ENCODE measurements around the gene IL17A. TPM values are rescaled to one million over a fixed set of nuclear protein-coding genes. Genes with fewer than 3 reads are reported as not detected.

The IL17A gene
- total RNA-seq = not detected

DNA sequence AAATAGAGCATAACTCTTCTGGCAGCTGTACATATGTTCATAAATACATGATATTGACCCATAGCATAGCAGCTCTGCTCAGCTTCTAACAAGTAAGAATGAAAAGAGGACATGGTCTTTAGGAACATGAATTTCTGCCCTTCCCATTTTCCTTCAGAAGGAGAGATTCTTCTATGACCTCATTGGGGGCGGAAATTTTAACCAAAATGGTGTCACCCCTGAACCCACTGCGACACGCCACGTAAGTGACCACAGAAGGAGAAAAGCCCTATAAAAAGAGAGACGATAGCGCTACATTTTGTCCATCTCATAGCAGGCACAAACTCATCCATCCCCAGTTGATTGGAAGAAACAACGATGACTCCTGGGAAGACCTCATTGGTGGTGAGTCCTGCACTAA, at the start of gene IL17A:
IL17A (plus strand) TSS at position 301 of the 400 bp plus-strand sequence; CDS start at position 358, 57 bp downstream.
- DNase-seq = no peak

DNA sequence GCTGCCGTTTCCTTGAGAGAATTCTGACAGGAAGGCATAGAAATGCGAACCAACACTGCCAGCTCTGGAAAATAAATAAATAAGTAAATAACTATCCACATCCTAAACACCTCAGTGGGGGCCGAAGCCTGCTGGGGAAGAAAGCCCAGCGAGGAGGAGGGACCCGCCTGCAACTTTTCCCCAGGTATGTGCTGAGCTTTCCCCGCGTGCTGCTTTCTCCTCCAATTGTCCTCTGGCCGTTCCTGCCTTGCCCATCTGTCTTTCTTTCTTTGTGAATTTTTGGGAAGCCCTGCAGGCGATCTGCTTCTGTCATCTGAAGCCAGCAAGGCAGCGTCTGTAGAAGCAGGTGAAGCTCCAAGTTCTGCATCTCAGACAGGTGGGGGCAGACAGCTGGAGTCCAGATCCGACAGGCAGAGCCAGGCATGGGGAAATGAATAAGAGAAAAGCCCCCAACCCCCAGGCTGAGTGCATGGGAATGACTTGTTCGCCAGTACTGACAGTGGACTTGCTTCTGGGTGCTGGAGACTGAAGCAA, 49.2 kb upstream of the IL17A start:
- no peak for DNase-seq

DNA sequence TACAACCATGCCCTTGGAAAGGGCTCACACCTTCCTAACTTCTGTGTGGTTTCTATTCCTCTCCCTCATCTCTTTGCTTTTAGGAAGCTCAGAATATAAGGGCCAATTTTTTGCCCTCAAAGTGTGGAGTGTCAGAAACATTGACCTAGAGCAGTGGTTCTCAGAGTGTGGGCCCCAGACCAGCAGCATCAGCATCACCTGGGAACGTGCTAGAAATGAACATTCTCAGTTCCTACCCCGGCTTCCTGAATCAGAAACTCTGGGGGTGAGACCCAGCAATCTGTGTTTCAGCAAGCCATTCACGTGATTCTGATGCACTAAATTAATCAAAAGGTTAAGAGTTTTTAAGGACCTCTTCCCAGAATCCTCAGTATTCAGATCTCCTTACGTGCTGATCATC, 47.9 kb upstream of the IL17A start:
- no peak for DNase-seq

DNA sequence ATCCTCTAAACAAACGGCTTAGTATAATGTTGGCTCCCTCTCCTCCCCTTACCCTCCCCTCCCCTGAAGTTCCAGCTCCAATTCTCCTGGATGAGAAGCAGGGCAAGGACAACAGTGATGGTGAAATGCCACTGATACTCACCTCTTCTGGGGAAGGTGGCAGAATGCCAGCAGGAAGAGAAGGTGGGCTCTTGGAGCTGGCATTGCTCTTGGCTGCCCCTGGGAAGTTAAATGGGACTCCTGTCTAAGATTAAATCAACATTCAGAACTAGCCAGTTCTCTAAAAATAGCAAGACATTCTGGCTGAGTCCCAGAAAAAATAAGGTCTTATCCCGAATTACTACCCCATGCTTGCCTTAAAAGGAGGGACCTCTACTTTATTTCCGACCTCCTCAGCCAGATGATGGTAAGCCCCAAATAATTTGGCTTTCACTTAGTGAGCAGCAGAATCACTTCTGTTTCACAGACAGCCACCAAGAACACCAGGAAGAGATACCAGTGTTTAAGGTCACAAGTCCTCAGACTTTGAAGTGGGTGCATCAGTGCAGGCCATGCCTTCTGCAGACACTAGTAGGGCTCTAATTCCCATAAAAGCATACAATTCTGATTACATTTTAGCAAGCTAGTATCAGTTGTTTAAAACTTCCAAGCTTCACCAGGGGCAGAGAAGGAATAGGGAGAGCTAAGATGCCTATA, 46.0 kb upstream of the IL17A start:
- no peak for DNase-seq

DNA sequence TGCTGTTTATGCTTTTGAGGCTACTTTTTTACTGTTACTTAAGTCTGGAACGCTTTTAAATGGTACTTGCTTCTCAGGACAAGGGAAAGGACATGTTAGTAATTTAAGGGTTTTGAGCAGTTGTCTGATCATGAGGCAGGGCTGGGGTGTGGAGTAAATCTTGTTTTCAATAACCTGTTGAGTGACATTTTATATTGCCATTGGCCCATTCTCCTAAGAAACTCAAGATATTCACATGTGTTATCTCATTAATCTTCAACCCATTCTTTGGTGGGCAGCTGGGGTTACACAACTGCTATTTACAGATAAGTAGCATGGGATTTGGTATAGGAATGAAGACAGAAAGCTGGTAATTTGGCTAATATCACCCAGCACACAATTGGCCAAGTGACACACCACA, 44.6 kb upstream of the IL17A start:
- DNase-seq = no peak

DNA sequence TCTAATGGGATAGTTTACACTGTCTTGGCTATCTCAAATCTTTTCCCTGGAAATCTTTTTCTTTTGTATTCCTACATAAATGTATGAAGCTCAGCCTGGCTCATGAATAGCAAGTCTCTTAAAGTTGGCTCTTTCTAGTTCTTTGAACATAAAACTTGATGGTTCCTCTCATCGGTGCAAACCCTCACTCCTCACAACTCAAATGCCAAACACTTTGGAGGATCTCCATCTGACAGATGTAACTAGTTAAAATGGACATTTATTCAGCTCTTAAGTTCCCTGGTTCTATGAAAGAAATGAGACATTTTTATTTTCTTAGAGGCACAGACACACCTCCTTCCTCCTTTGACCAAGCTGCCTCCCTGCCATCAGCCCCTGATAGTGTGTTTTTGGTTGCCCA, 43.6 kb upstream of the IL17A start:
- DNase-seq = no peak

DNA sequence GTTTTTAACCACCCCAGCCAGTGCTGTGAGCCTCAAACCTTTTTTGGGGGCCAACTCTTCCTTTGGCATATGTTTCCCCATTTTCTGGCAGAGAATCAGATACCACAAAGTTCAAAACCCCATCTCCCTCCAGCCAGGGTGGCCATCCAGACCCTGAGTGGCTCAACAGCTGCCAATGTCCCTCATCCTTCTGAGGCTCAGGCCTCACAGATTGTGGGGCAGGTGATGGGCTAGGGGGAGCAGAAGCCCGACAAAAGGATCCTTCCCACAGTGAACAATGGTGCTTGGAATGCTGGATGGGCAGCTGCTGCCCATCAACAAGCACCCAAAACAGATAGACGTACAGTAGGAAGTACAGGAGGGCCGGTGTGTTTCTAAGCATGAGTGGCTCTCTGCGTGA, 42.6 kb upstream of the IL17A start:
- no peak for DNase-seq

DNA sequence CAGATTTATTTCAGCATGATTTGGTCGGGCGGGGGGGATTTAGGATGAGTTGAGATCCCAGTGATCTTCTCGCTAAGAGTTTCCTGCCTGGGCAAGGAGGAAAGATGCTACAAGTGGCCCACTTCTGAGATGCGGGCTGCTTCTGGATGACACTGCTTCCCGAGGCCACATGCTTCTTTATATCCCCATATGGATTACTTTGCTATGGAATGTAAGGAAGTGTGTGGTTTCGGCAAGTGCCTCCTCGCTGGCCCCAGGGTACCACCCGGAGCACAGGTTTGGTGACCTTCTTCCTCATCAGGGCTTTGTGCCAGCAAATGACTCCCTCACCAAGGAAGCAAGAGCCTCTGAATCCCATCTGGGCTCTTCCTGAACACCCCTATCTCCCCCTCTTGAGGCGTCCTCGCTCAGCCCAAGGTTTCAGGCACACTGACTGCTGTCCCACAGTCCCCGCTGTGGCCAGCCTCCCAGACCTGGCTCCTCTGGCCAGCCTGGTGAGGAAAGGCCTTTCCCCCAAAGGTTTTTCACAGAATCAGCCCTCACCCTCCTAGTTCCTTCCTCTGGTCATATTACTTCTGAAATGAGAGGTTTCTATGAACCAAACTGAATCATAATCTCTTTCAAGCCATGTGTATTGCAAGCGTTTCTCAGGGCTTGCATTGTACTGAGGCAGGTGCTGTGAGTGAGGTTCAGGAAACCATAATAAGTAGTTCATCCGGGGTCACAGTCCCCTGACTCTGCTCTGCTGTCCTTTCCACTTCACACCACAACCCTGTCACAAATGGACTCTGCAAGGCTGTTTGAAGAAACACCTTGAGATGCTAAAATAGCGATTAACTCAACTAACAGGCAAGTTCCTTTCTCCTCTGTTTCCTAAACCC, 41.7 kb upstream of the IL17A start:
- no peak for DNase-seq

DNA sequence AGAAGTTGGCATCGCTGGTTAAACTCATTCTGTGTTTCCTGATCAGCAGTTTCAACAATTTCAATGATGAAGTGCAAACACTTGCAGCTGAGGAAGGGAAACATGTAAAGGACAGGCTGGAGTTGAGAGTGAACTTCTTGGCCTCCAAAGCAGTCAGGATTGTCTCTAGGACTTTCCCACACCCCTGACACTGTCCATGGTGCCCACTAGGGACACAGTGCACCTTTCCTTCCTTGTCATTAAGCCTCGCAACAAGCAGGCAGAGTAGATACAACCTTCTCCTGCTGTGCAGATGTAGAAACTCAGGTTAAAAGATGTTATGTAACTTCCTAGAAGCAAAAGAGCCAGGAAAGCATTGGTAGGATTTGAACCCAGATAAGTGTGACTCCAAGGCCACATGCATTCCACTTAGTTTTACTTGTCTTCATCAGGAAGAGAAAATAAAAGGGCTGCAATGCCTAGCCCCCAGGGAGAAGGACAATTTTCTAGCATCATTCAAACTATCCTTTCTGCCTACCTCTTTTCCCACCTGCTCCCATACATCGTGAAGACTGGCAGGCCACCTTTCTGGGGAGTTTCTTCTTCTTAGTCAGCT, 39.2 kb upstream of the IL17A start:
- DNase-seq = no peak

DNA sequence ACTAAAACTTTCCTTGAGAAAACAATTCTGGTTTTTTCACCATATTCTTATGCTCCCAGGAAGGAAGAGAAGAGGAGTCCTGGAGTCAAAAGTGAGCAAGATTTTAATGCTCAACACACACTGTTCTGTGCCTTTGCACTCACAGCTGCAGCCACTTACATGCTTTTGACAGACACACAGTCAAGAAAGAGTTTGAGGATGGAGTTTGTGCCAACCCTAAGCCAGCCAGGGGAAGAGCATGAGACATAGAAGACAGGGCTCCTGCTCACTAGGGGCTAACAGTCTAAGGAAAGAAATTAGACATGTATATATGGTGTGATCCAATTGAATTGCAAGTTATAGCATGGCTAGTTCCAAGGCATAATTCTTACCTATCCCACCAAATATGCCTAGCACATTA, 37.1 kb upstream of the IL17A start:
- no peak for DNase-seq

DNA sequence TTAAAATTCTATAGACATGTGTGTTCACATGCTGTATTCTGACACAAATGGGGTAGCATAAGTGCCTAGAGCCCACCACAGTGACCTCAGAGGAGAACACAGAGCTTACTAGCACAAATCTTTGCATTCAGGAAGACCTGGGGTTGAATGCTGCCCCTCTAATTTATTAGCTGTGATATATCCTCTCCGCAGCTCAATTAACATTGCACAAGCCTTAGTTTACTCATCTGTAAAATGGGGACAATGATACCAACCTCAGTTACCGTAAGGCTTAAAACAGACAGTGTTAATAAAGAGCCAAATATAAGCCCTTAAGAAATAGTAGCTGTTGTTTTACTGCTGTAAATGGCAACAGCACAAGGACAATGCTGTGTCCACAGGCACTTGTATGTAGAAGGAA, 36.2 kb upstream of the IL17A start:
- no peak for DNase-seq

DNA sequence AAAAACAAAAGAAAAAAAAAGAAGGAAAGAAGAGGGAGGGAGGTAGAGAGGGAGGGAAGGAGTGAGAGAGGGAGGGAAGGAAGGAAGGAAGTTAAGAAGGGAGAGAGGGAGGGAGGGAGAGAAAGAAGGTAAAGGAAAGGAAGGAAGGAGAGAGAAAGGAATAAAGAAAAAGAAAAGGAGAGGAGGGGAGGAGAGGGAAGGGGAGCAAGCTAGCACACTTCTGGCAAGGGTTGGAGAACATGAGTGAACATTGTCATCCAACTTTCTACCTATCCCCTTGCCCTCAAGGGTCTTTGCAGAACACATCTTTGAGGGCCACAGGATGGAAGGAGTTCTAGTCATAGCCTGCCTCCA, 34.1 kb upstream of the IL17A start:
- DNase-seq = no peak

DNA sequence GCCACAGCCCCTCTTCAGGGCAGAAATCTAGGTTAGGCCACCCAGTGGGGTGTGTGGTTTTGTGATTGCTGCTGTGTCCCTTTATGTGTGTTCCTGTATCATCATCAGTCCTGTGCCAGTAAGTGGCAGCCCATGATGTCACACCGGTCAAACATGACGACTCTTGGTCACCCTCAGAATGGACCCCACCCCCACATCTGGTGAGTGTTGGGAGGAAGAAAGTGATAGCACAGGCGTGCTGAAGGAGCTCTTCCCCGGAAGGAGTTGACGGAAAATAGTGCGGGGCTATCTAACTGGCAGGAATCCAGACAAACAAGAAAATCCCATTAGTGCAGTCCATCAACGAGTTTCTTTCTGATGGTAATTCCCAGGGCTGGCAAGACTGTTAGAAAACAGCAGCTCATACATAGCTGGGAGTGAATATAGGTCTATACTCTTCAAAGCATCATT, 33.4 kb upstream of the IL17A start:
- no peak for DNase-seq

DNA sequence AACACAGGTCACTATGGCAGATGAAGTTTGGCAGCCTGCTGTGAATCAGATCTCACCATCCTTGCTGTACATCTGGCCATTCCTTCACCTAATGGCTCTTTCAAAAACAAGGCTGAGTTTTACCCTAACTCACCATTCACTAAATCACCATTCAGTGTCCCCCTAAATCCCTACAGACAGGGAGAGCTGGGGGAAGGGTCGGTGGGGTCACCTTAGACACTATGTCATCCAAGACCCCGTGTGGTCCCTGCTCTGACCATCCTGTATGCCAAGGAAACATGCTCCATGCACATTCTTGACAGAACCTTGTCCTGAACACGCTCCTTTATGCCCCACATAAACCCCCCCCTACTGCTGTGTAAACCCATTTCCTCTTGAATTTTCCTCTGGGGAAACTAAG, 31.8 kb upstream of the IL17A start:
- no peak for DNase-seq

DNA sequence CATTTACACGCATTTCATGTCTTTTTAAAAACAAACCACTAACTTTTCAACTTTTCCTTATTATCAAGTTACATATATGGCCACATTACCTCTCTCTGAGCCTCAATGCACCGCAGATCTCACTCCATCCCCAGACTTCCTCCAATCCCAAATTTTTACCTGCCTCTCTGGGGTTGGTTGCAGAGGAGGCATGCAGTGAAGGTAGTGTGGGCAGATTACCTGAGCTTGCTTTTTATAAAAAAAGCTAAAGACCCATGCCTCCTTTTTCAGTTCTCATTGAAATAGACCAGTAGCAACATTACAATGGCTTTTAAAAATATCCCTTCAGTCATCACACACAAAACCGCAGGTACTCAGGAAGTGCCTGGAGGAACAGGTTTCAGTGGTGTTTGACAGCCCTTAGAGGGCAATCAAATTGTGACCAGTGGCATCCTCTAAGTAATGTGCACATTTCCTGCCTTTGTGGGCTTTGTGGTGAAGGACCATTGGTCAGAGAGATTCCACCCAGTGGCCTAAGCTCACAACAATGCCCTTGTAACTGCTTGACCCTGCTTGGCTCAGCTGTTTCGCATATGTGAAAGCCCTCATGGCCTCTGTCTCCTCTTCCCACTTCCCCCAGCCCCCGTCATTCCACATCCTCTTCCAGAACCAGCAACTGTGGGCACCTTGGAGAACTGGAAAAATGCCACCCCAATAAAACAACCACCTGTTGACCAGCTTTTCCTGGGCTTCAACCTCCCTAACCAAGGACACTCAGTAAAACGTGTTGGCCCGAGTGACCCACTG, 30.2 kb upstream of the IL17A start:
- DNase-seq = peak; percentile 11

DNA sequence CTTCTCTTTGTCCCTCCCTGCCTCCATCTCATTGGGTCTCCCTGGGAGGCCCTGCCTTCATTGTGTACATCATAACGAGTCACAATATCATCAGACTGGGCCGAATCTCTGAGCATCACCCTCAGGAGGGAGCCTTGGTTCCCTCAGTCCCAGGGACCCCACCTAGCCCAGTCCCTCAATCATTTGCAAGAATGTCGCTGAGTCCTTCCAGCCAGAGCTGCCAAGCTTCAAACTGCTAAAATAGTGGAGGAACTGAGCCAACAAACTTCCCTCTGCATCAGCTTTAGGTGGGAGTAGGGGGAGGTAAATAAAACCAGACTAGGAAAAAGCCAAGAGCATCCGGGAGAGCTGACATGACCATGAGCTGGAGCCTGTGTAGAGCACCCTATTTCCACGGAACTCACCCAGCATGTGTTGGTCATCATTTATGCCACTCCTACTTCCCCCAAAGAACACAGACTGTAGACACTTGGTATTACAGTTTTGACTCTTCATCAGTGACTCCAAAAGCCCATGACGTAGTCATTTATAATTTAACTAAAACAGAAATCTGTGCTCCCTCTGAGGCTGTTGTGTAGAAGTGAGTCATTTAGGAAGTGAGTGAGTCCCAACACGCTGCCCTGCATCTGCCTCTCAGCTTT, 28.8 kb upstream of the IL17A start:
- no peak for DNase-seq

DNA sequence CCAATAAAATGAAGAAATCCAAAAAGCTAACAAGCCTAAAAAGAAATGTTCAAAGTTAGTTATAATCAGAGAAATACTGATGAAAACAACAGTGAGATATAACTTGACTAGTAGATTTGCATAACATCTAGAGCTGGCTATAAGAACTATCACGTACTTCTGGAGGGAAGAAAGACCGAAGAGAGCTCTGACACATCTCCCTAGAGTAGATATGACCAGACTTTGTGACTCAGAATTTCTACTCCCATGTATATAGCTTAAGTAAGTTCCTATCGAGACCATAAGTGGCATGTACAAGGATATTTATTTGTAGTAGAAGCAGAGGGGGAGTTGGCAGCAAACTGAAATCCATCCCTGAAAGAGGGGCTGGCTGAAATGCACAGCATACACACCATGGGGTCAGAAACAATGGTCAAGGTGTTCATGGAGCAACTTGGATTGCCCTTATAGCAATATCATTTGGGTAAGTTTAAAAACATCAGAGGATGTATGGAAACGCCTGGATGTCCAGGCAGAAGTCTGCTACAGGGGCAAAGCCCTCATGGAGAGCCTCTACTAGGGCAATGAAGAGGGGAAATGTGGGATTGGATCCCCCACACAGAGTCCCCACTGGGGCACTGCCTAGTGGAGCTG, 25.6 kb upstream of the IL17A start:
- no peak for DNase-seq

DNA sequence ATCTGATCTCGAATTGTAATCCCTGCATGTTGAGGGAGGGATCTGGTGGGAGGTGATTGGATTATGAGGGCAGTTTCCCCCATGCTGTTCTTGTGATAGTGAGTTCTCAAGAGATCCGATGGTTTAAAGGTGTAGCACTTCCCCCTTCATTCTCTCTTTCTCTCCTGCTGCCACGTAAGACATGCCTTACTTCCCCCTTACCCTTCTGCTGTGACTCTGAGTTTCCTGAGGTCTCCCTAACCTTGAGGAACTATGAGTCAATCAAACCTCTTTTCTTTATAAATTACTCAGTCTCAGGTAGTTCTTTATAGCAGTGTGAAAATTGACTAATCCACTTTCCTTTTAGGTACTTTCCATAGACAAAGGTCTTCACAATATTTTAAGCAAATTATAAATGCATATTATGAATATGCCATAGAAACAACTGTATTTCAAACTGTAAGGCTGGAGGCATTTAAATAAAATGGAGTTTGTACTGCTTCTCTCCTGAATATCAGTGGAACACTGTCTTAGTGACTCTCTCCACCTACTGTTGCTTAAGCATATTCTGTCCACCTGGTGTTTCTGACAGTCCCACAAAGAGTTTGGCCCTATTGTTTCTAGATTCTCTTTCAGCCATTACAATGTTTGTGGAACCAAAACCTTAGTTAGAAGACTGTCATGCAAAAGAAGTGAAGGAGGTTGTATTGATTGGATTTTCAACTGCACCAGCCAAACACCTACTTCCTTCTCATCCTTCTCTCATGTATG, 24.3 kb upstream of the IL17A start:
- DNase-seq = no peak

DNA sequence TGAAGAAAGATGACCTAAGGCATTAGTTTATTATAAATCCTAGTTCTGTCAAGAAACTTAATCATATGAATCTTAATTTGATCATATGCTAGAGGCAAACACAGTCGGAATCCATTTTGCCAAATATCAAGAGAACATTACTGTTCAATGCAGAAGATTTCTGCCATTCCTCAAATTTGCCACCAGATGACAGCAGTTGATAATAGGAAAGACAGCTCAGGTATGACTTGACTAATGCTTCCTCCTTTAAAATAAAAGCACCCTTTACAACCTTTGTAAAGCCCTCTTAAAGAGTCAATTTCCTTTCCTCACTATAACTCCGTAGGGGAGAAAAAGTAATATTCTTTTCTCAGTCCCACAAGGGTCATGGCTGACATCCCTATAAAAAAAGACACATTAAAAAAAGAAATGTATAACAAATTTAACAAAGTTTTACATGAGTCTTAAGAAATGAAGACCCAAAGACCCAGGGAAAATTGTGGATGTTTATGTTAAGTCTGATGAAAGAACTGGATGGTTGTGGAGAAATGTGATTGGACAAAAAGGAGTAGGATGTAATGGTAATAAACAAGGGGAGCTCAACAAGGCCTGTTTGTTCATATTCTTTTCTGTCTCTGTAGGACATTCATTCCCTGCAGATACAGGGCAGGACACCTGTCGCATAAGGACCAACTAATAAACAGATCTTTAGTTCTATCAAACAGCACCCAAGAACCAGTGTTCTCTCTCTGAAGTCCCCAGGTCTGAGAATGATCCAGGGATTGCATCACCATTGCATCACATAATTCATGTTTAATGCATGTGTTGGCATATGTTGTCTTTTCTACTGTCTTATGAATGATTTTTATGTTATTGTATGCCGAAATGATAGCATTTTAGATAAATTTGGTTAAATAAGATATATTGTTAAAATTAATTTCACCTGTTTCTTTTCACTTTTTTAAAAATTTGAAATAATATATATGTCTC, 23.0 kb upstream of the IL17A start:
- no peak for DNase-seq

All from skin of body (tissue), 2 donors.